ENCODE results near the gene RRP1B. TPM values are rescaled to one million over a fixed set of nuclear protein-coding genes. Genes with fewer than 3 reads are reported as not detected.

RRP1B gene
- total and polyA plus RNA-seq, 11 donors = 3.6 to 16.1 (median 9.5) TPM

DNA sequence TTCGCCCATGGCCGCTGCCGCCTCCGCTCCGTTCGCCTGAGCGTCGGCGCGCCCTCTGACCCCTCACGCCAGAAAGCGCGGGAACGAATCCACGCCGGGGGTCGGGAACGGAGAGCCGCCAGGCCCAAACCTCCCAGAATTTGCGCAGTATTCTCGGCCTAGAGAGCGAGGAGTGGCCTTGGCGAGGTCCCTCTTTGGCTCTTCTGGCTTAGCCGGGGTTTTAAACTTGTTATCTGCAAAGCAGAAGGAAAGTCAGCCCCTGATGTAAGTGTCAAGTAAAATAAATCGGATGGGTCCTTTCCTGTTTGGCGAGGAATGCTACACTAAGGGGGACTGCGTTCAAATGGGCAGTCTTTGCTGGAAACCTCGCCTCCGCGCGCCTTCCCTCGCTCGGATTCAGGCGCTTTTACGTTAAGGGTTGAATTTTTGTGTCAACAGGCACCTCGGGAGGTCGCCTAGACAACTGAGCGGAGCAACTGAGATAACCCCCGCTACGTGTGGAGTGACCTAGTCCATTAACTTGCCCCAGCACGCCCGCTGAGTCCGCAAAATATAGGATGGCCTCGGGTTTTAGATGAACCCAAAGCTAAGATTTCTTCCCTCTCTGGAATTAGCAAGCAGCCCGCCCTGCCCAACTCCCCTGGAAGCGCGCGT lies 1.1 kb upstream of the RRP1B start:
- Histone ChIP-seq H3K9me3 (no peaks in the 10 kb centered on the region), H3K4me3 (peak overlapping the region in 1 of 12 donors; percentile 21), H3K27ac (peak overlapping the region in 6 of 12 donors; percentile 29 to 69 (median 50)), H3K4me1 (peaks cover 0 to 33% (median 21%) of the 10 kb centered on the region in 12 donors), H3K27me3 (no peaks in the 10 kb centered on the region), H3K36me3 (peaks cover 0 to 18% (median 7%) of the 10 kb centered on the region in 9 donors)
- ATAC-seq = no peak
- intact Hi-C loops (cut with DNase I) = loop anchor here in 2 of 10 donors (5.0 to 10.0 kb wide), 4 partner anchors 44 to 333 kb away; no protein-coding TSS in a partner anchor
- no peak for TF ChIP-seq POLR2A (IDR thresholded peaks at IDR 0.05)
- TF ChIP-seq, protein P1, sequence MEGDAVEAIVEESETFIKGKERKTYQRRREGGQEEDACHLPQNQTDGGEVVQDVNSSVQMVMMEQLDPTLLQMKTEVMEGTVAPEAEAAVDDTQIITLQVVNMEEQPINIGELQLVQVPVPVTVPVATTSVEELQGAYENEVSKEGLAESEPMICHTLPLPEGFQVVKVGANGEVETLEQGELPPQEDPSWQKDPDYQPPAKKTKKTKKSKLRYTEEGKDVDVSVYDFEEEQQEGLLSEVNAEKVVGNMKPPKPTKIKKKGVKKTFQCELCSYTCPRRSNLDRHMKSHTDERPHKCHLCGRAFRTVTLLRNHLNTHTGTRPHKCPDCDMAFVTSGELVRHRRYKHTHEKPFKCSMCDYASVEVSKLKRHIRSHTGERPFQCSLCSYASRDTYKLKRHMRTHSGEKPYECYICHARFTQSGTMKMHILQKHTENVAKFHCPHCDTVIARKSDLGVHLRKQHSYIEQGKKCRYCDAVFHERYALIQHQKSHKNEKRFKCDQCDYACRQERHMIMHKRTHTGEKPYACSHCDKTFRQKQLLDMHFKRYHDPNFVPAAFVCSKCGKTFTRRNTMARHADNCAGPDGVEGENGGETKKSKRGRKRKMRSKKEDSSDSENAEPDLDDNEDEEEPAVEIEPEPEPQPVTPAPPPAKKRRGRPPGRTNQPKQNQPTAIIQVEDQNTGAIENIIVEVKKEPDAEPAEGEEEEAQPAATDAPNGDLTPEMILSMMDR (IDR thresholded peaks at IDR 0.05) = no peak
- 90 to 93% (median 91%) methylated on average over 46 to 48 of the region's 48 CpGs for WGBS, 4 donors
- no peak for DNase-seq

DNA sequence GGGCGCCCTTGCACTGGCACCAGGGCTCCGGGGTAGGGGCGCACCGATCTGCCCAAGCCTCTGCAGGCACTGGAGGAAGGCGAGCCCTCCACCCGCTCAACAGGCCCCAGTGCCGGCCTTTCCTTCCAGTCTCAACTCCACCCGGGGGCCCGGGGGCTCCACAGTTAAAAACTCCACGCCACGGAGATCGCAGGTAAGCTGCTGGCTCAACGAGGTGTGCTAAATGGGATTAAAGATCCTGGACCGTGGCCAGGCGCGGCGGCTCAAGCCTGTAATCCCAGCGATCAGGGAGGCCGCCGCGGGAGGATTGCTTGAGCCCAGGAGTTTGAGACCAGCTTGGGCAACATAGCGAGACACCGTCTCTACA lies 608 bp upstream of the RRP1B start:
- Histone ChIP-seq H3K4me3 (peak overlapping the region in 11 of 12 donors; percentile 69 to 100 (median 94)), H3K9me3 (no peaks in the 10 kb centered on the region), H3K4me1 (peaks cover 0 to 33% (median 21%) of the 10 kb centered on the region in 12 donors), H3K36me3 (peaks cover 0 to 23% (median 12%) of the 10 kb centered on the region in 9 donors), H3K27ac (peak overlapping the region in 11 of 12 donors; percentile 57 to 92 (median 85)), H3K27me3 (no peaks in the 10 kb centered on the region)
- DNase-seq = peak in 2 of 5 donors; percentile 35 to 63
- ATAC-seq = no peak
- intact Hi-C loops (cut with DNase I) = loop anchor here in 2 of 10 donors (5.0 to 10.0 kb wide), 4 partner anchors 44 to 334 kb away; no protein-coding TSS in a partner anchor
- TF ChIP-seq, protein P1 (IDR thresholded peaks at IDR 0.05) = no peak
- no peak for TF ChIP-seq POLR2A (IDR thresholded peaks at IDR 0.05)
- whole genome bisulfite sequencing, 4 donors = 86 to 88% (median 87%) methylated on average over 19 to 23 of the region's 23 CpGs

DNA sequence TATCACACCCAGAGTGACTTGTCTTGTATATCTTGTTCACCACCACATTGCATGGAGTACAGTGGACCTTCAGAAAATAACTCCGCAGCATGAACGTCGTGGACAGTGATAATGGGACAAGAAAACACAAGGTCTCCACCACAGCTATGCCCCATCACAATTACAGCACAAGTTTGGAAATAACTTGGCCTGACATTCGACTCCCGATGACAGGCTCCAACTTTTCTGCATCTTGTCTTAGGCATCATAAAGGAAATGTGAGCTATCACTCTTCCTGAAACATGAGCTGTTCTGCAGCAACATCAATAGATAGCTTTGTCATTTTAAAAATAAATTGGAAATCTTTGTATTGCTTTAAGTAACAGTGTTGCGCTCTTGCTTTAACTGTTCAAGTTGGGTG lies 2.9 kb downstream of the RRP1B start:
- no peaks in the 10 kb centered on the region for H3K27me3 ChIP-seq
- no peak for ATAC-seq
- TF ChIP-seq, protein P1 (IDR thresholded peaks at IDR 0.05) = no peak
- TF ChIP-seq POLR2A (IDR thresholded peaks at IDR 0.05) = no peak
- WGBS, 4 donors = 46 to 61% (median 54%) methylated on average over 6 of the region's 6 CpGs
- H3K9me3 ChIP-seq = peaks cover 0 to 7% (median 0%) of the 10 kb centered on the region in 12 donors
- intact Hi-C loops (cut with DNase I) = loop anchor here in 2 of 10 donors (10.0 kb wide), 2 partner anchors 63 to 113 kb away; partner anchors contain the start of gene CSTB (in 1 of the 2)
- no peak for DNase-seq
- peaks cover 0 to 40% (median 25%) of the 10 kb centered on the region in 9 donors for H3K36me3 ChIP-seq
- H3K4me1 ChIP-seq = peaks cover 0 to 38% (median 23%) of the 10 kb centered on the region in 12 donors
- no peak overlapping the region for H3K4me3 ChIP-seq
- no peak overlapping the region for H3K27ac ChIP-seq

DNA sequence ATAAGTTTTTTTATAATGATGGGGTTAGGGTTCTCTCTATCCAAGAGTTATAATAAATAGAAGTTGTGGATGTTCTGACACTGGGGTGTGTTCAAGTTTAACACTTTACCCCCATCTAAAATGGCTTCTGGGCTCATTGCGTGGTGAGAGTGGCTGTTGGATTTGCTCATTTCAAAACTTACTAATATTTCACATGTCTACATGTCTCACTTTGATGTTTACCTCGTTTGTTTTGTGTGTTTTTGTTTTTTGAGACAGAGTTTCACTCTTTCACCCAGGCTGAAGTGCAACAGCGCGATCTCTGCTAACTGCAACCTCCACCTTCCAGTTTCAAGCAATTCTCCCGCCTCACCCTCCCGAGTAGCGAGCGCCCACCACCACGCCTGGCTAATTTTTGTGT lies 3.7 kb downstream of the RRP1B start:
- Histone ChIP-seq H3K27me3 (no peaks in the 10 kb centered on the region), H3K36me3 (peaks cover 0 to 40% (median 25%) of the 10 kb centered on the region in 9 donors), H3K4me3 (no peak overlapping the region), H3K27ac (no peak overlapping the region), H3K9me3 (peaks cover 0 to 7% (median 0%) of the 10 kb centered on the region in 12 donors), H3K4me1 (peaks cover 0 to 32% (median 20%) of the 10 kb centered on the region in 12 donors)
- intact Hi-C loops (cut with DNase I) = loop anchor here in 2 of 10 donors (10.0 kb wide), 2 partner anchors 62 to 112 kb away; partner anchors contain the start of gene CSTB (in 1 of the 2)
- 92 to 96% (median 93%) methylated on average over 9 of the region's 9 CpGs for WGBS, 4 donors
- TF ChIP-seq POLR2A (IDR thresholded peaks at IDR 0.05) = no peak
- TF ChIP-seq, protein P1 (IDR thresholded peaks at IDR 0.05) = no peak
- no peak for DNase-seq
- ATAC-seq = no peak
